ENCODE data around the gene CATSPER2.
"Not testable (repeated sequence)": the region's sequence is repeated elsewhere in the genome, so short reads cannot be mapped to it uniquely, and the experiment has no call there.

The CATSPER2 gene

DNA sequence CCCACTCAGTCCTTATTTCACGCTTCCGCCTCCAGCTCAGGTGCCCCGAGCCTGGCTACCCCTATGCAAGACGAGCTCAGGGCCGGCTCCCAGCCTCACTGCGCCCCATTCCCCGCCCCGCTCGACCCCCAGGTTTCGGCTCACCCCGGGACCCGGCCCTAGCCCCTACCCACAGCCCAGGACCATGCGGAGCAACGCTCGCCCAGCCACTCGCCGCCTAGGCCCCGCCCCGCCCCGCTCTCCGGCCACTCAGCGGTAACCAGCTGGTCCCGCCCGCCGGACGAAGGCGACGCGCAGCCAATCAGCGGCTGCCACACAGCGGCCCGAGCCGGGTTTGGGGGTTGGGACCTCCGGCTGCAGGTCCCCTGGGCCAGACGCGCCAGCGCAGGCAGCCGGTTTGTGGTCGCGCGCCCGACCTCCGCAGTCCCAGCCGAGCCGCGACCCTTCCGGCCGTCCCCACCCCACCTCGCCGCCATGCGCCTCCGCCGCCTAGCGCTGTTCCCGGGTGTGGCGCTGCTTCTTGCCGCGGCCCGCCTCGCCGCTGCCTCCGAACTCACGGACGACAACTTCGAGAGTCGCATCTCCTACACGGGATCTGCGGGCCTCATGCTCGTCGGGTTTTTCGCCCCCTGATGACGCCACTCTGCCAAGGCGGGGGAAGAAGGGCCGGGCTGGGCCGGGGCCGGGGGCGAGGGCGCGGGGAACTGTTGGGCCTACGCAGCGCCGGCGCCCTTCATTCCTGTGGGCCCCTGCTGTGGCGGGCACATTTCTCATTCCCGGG, at the start of gene CATSPER2:
Gene CATSPER2, minus strand, starts transcription at position 196 of the 781 bp plus-strand sequence. CDS start 783 bp downstream, outside the sequence.
- no peak for DNase-seq (ENCODE audit: low read depth)

GRCh38 chr15:43693148-43694022, 44.7 kb upstream of the CATSPER2 start, which contains the start of gene CKMT1A:
Gene CKMT1A (plus strand): TSS chr15:43693859. CDS start chr15:43694051, 192 bp downstream.
- DNase-seq (ENCODE audit: low read depth), result not testable (repeated sequence)

DNA sequence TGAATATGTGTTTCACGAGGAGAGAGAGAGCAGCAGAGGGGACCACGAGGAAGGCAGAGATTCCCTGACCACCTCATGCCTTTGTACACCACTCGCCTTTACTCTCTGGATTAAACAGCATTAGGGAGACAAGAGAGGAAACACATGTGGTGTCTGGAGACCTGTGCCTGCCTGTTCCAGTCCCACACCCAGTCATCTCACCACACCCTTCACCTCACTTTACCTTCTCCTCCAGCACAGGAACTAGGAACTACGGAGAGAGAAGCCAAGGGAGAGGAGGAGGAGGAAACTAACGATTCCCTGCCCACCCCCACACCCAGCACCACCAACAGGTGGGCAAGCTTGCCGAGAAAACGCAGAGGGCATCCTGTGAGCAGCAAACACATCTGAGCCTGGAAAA, 44.0 kb upstream of the CATSPER2 start:
- not testable (repeated sequence) for DNase-seq (ENCODE audit: low read depth)

GRCh38 chr15:43689604-43690301, 41.1 kb upstream of the CATSPER2 start:
- DNase-seq (ENCODE audit: low read depth), result not testable (repeated sequence)

- not testable (repeated sequence) for DNase-seq (ENCODE audit: low read depth)
Measured at GRCh38 chr15:43674175-43674574, 25.5 kb upstream of the CATSPER2 start.

DNA sequence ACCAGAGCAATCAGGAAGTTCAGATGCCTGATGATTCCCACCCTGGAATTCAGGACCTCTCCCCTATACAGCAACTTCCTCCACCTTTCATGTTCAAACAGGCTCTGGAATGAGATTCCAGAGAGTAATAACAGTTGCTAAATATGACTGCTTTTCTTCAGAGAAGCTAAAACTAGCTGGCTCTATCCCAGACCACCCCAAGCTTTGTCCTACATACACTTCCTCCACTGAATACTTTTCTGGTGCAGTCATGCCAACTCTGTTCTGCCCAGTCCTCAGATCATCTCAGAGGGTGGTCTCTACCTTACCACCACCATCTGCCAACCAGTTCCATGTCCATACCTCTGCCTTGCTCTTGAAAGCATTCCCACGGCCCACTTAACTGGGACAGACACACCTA, 17.5 kb upstream of the CATSPER2 start:
- not testable (repeated sequence) for DNase-seq (ENCODE audit: low read depth)

GRCh38 chr15:43663333-43663732, 14.7 kb upstream of the CATSPER2 start:
- not testable (repeated sequence) for DNase-seq (ENCODE audit: low read depth)

DNA sequence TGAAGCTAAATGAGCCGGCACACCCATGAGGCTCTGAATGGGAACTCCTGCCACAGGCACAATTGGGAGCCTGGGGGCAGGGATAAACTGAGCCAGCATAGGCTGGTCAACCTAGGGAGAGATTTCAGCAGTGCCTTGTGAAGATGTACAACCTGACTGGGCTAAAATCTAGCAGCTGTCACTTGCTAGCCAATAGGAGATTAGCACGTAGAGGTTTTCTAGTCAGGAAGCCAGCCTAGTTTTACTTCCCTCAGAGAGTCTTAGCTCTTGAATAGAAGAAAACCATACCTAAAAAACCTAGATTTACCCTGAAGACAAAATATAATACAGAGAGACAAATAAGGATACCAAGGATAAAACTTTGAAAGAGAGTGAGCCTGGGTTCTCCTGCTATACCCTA, 13.6 kb upstream of the CATSPER2 start:
- not testable (repeated sequence) for DNase-seq (ENCODE audit: low read depth)

DNA sequence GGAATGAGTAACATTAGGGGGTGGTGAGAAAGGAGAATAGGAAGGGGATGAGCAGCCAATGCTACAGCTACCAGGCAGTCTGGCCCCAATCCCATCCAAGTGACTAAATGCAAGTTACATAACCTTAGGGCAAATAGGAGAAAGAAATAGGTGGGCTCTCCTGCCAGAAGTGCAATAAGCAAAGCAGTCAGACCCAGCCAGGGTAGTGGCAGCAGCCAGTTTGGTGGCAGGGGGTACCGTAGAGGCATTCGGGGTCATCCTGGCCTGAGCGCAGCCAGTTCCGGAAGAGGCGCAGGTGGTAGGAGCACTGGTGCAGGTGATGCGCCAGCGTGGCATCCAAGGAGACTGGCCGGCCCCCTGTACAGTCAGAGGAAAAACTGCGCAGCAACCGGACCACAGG, 11.1 kb upstream of the CATSPER2 start:
- DNase-seq (ENCODE audit: low read depth), result not testable (repeated sequence)

DNA sequence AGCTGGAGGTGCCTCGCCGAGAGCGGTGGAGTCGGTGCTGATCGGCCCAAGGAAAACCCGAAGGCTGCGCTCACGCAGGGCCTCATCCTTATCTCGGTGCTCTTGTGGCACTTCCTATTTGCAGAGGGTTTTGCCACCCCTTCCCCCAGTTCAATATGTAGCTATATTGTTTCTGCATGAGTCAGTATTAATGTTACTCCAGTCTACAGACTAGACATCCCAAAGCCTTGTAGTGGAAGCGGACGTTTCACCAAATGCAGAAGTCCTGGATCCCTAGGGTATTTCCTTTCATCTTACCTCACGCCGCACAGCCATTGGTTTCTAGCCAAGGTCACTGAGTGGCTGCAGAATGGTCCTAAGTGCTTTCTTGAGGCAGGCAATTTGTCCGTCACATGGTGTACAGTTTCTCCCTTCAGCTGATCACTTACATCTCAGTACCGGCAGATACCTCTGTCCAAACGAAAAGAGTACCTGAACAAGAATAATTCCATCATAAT, 834 bp upstream of the CATSPER2 start:
- not testable (repeated sequence) for DNase-seq (ENCODE audit: low read depth)

GRCh38 chr15:43638464-43639204, 10.0 kb downstream of the CATSPER2 start:
- not testable (repeated sequence) for DNase-seq (ENCODE audit: low read depth)

- not testable (repeated sequence) for DNase-seq (ENCODE audit: low read depth)
Measured at GRCh38 chr15:43626937-43627336, 21.7 kb downstream of the CATSPER2 start.

DNA sequence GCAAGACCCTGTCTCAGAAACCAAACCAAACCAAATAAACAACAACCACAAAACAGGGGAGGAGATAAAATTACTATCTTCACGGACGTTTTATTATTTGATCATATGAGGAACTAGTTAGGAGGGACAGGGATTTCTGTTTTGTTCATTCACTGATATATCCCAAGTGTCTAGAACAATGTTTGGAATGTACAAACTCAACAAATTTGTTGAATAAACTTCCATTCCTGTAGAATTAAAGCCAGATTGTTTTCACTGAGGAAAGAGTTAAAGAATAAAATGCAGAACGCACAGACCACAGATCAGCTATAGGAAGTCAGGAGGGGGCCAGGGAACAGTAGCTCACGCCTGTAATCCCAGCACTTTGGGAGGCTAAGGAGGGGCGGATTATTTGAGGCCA, 23.5 kb downstream of the CATSPER2 start:
- no peak for DNase-seq (ENCODE audit: low read depth)

DNA sequence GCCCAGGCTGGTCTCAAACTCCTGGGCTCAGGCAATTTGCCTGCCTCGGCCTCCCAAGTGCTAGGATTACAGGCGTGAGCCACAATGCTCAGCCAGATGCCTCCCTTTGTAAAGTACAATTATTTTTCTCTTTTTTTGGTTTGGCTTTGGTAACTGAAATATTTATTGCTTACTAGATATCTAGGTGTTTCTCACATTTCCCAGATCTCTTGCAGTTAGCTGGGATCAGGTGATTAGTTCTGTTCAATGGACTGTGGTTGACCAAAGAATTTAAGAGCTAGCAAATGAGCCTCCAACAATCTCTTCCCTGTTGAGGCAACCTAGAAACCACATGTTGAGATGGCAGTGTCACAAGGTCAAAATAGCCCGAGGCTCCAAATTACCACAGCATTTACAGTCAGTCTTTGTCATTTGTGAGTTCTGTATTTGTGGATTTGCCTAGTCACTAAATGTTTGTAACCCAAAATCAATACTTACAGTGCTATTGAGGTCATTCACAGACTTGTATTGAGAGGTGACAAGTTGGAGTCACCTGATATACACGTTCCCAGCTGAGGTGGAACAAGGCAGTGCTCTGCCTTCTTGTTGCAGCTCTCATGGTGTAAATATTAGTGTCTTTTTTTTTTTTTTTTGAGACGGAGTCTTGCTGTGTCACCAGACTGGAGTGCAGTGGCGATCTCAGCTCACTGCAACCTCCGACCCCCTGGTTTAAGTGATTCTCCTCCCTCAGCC, 26.4 kb downstream of the CATSPER2 start:
- not testable (repeated sequence) for DNase-seq (ENCODE audit: low read depth)

DNA sequence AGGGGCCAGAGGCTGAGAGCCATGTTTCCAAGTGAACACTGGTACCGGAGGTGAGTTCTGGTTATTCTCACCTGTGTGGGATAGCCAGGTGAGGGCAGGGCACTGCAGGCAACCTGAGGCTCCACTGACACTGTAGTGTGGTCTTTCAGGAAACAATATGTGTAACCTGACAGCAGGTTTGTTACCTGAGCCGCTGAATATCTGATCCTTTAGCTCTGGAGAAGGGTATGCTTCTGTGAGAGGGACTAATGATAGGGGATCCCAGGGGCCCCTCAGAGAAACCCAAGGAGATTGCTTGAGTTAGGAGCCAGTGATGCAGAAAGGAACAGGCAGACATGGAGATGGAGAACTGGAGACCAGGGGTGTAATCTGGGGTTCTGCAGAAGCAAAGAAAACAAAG, 29.9 kb downstream of the CATSPER2 start, which contains the start of gene STRC:
Gene STRC, minus strand, starts transcription at position 101 of the 400 bp plus-strand sequence. Its CDS starts 78 bp downstream, at position 23.
- DNase-seq (ENCODE audit: low read depth), result not testable (repeated sequence)

GRCh38 chr15:43617750-43618149, 30.9 kb downstream of the CATSPER2 start:
- not testable (repeated sequence) for DNase-seq (ENCODE audit: low read depth)

DNA sequence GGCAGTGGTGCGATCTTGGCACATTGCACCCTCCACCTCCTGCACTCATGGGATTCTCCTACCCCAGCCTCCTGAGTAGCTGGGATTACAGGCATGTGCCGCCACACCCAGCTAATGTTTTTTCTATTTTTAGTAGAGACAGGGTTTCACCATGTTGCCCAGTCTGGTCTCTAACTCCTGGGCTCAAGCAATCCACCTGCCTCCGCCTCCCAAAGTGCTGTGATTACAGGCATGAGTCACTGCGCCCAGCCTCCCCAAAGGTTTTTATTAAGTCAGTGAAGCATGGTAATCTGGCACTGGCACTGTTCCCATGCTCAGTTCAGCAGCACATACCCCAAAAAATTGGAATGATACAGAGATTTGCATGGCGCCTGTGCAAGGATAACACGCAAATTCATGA, 46.4 kb downstream of the CATSPER2 start:
- not testable (repeated sequence) for DNase-seq (ENCODE audit: low read depth)

DNA sequence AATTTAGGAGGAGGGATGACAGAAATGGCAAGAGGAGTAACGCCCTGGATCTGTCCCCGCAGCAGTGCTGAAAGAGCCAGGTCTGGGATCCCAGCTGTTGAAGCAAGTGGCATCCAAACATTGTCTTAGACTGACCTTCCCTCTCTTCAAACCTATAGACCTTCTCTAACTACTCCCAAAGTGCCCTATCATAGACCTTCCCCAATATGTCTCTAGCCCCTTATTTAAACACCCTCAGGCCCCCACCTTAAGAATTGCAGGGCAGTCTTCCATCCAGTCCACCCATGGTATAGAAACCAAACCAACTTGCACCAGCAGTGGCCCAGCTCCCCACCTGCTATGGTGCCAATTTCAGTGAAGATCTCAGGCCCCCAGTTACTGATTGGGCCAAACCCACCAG, 48.4 kb downstream of the CATSPER2 start:
- not testable (repeated sequence) for DNase-seq (ENCODE audit: low read depth)

DNA sequence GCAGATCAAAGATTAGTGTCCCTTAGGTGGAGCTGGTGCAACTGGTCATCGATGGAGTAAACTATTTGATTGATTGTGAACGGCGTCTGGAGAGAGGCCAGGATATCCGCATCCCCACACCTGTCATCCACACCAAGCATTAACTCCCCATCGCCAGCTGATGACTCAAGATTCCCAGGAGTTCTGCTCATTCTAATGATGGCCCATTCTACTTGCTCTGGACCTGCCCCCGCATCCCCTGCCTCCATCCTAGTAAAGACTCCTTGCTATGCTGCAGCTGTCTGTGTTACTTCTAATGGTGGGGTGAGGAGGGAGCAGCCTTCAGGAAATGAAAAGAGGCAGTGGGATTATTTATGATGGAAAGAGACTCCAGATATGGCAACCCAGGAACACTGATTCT, 49.5 kb downstream of the CATSPER2 start:
- DNase-seq (ENCODE audit: low read depth), result not testable (repeated sequence)
